Endothelial cell of coronary artery (primary cell): ENCODE data around the gene ACKR3. TPM values are rescaled to one million over a fixed set of nuclear protein-coding genes. Genes with fewer than 3 reads are reported as not detected.

Experiments
- total RNA-seq: library from RNA; depleted of rRNA; stranded (reverse); fragments of >200 nt; gene quantifications from 2 replicates; pipeline ENCODE4 v1.2.3, GENCODE V29; 2014

ACKR3 gene
- 14.4 and 17.5 TPM in 2 replicates for total RNA-seq

GRCh38 chr2:236569573-236569973 lies at the start of gene ACKR3:
Gene ACKR3 (plus strand): TSS chr2:236569825. CDS start chr2:236580466, 10,641 bp downstream.

